Measurements from ENCODE around the gene PDE9A. TPM values are rescaled to one million over a fixed set of nuclear protein-coding genes. Genes with fewer than 3 reads are reported as not detected.

The PDE9A gene
- total RNA-seq, 1 donor from 2014 or later, result 1.6 TPM

GRCh38 chr21:42764883-42765282 is 111.5 kb downstream of the PDE9A start:
- no peak for TF ChIP-seq CTCF (IDR thresholded peaks at IDR 0.05; ENCODE audit: insufficient read depth, low read length, severe bottlenecking)
- DNase-seq (ENCODE audit: low read depth) (no peak), FAIRE-seq (no peak)
- H3K4me3 ChIP-seq (ENCODE audit: low read depth, low read length), result no peak overlapping the region
- no peaks in the 10 kb centered on the region for H3K27me3 ChIP-seq (ENCODE audit: control insufficient read depth, insufficient read depth, low read length)
- no peaks in the 10 kb centered on the region for H3K36me3 ChIP-seq (ENCODE audit: control insufficient read depth, insufficient read depth, low read length)

GRCh38 chr21:42765656-42766055 is 112.2 kb downstream of the PDE9A start:
- FAIRE-seq (no peak), DNase-seq (ENCODE audit: low read depth) (no peak)
- no peak overlapping the region for H3K4me3 ChIP-seq (ENCODE audit: low read depth, low read length)
- H3K36me3 ChIP-seq (ENCODE audit: control insufficient read depth, insufficient read depth, low read length), result no peaks in the 10 kb centered on the region
- no peaks in the 10 kb centered on the region for H3K27me3 ChIP-seq (ENCODE audit: control insufficient read depth, insufficient read depth, low read length)
- no peak for TF ChIP-seq CTCF (IDR thresholded peaks at IDR 0.05; ENCODE audit: insufficient read depth, low read length, severe bottlenecking)

- Histone ChIP-seq H3K27me3 (ENCODE audit: control insufficient read depth, insufficient read depth, low read length) (no peaks in the 10 kb centered on the region), H3K36me3 (ENCODE audit: control insufficient read depth, insufficient read depth, low read length) (no peaks in the 10 kb centered on the region), H3K4me3 (ENCODE audit: low read depth, low read length) (no peak overlapping the region)
- FAIRE-seq, result no peak
- no peak for TF ChIP-seq CTCF (IDR thresholded peaks at IDR 0.05; ENCODE audit: insufficient read depth, low read length, severe bottlenecking)
- DNase-seq (ENCODE audit: low read depth), result no peak
Observed at GRCh38 chr21:42766739-42767560, 113.5 kb downstream of the PDE9A start.

- Histone ChIP-seq H3K36me3 (ENCODE audit: control insufficient read depth, insufficient read depth, low read length) (no peaks in the 10 kb centered on the region), H3K4me3 (ENCODE audit: low read depth, low read length) (no peak overlapping the region), H3K27me3 (ENCODE audit: control insufficient read depth, insufficient read depth, low read length) (no peaks in the 10 kb centered on the region)
- FAIRE-seq (no peak), DNase-seq (ENCODE audit: low read depth) (no peak)
- TF ChIP-seq CTCF (IDR thresholded peaks at IDR 0.05; ENCODE audit: insufficient read depth, low read length, severe bottlenecking), result no peak
Observed at GRCh38 chr21:42767561-42767835, 114.1 kb downstream of the PDE9A start.

- Histone ChIP-seq H3K36me3 (ENCODE audit: control insufficient read depth, insufficient read depth, low read length) (no peaks in the 10 kb centered on the region), H3K27me3 (ENCODE audit: control insufficient read depth, insufficient read depth, low read length) (no peaks in the 10 kb centered on the region), H3K4me3 (ENCODE audit: low read depth, low read length) (no peak overlapping the region)
- FAIRE-seq, result no peak
- no peak for TF ChIP-seq CTCF (IDR thresholded peaks at IDR 0.05; ENCODE audit: insufficient read depth, low read length, severe bottlenecking)
- no peak for DNase-seq (ENCODE audit: low read depth)
Observed at GRCh38 chr21:42768324-42769121, 115.1 kb downstream of the PDE9A start.
